ENCODE results near the gene TK2. TPM values are rescaled to one million over a fixed set of nuclear protein-coding genes. Genes with fewer than 3 reads are reported as not detected.

TK2 gene
- total RNA-seq, 1 donor from 2014 or later: 13.1 TPM

DNA sequence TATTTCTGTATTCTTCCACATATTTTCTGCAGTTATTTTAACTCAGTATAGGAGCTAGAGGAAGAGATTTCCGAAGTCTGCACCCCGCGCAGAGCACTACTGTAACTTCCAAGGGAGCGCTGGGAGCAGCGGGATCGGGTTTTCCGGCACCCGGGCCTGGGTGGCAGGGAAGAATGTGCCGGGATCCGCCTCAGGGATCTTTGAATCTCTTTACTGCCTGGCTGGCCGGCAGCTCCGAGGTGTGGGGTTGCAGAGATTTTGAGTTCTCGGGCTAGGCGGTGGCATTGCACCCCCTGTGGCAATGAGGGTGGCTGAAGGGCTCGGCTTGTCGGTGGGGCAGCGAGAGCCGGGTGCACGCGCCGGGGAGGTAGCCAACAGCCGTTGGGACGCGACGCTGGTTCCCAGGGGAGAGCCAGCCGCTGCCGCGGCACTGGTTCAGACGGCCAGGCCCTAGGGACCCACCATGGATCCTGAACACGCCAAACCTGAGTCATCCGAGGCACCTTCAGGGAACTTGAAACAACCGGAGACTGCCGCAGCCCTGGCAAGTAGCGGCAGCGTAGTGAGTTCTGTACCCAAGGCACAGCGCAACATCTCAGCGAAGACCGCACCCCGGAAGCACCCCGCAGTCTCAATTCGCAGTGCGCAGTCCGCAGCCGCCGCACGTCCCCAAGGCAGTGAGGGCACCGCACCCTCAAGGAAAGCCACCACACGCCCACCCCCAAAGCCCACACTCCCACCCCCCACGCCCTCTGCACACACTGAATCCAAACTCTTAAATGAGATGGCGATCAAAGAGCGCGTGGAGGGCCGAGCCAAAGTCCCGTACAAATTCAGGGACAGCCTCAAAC lies 16.4 kb upstream of the TK2 start, which contains the start of gene CMTM1:
TSS of gene CMTM1 (plus strand) at position 389 of the 851 bp plus-strand sequence. CDS start at position 464, 75 bp downstream.
- H3K4me3 Mint-ChIP-seq (ENCODE audit: unreplicated experiment): peak within 1 kb of the TSS; percentile 67
- H3K27ac Mint-ChIP-seq (ENCODE audit: unreplicated experiment): peak within 1 kb of the TSS; percentile 90
- no peaks in the 10 kb centered on the region for H3K27me3 Mint-ChIP-seq (ENCODE audit: unreplicated experiment)
- TF ChIP-seq, protein P1, sequence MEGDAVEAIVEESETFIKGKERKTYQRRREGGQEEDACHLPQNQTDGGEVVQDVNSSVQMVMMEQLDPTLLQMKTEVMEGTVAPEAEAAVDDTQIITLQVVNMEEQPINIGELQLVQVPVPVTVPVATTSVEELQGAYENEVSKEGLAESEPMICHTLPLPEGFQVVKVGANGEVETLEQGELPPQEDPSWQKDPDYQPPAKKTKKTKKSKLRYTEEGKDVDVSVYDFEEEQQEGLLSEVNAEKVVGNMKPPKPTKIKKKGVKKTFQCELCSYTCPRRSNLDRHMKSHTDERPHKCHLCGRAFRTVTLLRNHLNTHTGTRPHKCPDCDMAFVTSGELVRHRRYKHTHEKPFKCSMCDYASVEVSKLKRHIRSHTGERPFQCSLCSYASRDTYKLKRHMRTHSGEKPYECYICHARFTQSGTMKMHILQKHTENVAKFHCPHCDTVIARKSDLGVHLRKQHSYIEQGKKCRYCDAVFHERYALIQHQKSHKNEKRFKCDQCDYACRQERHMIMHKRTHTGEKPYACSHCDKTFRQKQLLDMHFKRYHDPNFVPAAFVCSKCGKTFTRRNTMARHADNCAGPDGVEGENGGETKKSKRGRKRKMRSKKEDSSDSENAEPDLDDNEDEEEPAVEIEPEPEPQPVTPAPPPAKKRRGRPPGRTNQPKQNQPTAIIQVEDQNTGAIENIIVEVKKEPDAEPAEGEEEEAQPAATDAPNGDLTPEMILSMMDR (IDR thresholded peaks at IDR 0.05; ENCODE audit: unreplicated experiment): no peak
- H3K9me3 Mint-ChIP-seq (ENCODE audit: unreplicated experiment): no peaks in the 10 kb centered on the region
- DNase-seq (ENCODE audit: low spot score): no peak
- H3K4me1 Mint-ChIP-seq (ENCODE audit: unreplicated experiment): peaks cover 17% of the 10 kb centered on the region
- peaks cover 14% of the 10 kb centered on the region for H3K36me3 Mint-ChIP-seq (ENCODE audit: low read depth, unreplicated experiment)

DNA sequence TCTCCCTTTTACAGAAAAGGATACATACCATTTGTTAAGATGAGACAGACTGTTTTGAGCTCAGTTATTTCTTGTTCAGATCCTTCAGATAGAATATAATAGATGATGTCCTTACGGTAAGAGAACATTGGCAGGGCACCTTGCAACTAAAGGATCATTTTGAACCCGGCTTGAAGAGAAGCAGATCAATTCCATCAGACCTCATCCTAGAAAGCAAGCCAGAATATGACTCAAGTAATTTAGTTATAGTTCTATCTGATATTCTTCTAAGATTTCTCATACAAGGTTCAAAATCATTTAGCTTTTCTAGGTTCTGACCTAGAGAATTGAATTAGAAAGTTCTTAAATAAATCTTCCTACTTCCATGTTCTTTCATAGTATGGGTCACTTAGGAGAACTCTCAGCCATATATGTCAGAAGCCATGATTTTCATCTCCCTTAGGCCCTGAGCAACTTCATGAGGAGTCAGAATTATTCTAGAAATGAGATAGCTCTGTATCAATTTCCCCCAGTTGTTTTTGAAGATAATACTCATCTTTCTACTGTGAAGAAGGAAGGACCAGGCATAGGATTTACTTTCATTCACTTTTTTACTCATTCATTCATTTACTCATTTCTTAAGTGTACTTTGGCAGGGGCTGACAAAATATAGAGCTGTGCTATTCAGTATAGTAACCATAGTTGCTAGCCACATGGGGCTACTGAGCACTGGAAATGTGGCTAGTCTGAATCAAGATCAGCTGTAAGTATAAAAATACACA lies 13.8 kb upstream of the TK2 start:
- H3K9me3 Mint-ChIP-seq (ENCODE audit: unreplicated experiment): no peaks in the 10 kb centered on the region
- H3K27ac Mint-ChIP-seq (ENCODE audit: unreplicated experiment): no peak overlapping the region
- no peaks in the 10 kb centered on the region for H3K27me3 Mint-ChIP-seq (ENCODE audit: unreplicated experiment)
- H3K4me3 Mint-ChIP-seq (ENCODE audit: unreplicated experiment): no peak overlapping the region
- no peak for DNase-seq (ENCODE audit: low spot score)
- TF ChIP-seq, protein P1 (IDR thresholded peaks at IDR 0.05; ENCODE audit: unreplicated experiment): no peak
- H3K36me3 Mint-ChIP-seq (ENCODE audit: low read depth, unreplicated experiment): peaks cover 28% of the 10 kb centered on the region
- peaks cover 19% of the 10 kb centered on the region for H3K4me1 Mint-ChIP-seq (ENCODE audit: unreplicated experiment)

GRCh38 chr16:66562986-66563385 lies 13.1 kb upstream of the TK2 start:
- H3K27ac Mint-ChIP-seq (ENCODE audit: unreplicated experiment): no peak overlapping the region
- no peaks in the 10 kb centered on the region for H3K9me3 Mint-ChIP-seq (ENCODE audit: unreplicated experiment)
- TF ChIP-seq, protein P1 (IDR thresholded peaks at IDR 0.05; ENCODE audit: unreplicated experiment): no peak
- H3K27me3 Mint-ChIP-seq (ENCODE audit: unreplicated experiment): no peaks in the 10 kb centered on the region
- peaks cover 28% of the 10 kb centered on the region for H3K36me3 Mint-ChIP-seq (ENCODE audit: low read depth, unreplicated experiment)
- no peak overlapping the region for H3K4me3 Mint-ChIP-seq (ENCODE audit: unreplicated experiment)
- H3K4me1 Mint-ChIP-seq (ENCODE audit: unreplicated experiment): peaks cover 19% of the 10 kb centered on the region
- DNase-seq (ENCODE audit: low spot score): no peak

GRCh38 chr16:66562409-66562808 lies 12.5 kb upstream of the TK2 start:
- H3K4me1 Mint-ChIP-seq (ENCODE audit: unreplicated experiment): peaks cover 19% of the 10 kb centered on the region
- peaks cover 30% of the 10 kb centered on the region for H3K36me3 Mint-ChIP-seq (ENCODE audit: low read depth, unreplicated experiment)
- DNase-seq (ENCODE audit: low spot score): no peak
- no peak overlapping the region for H3K4me3 Mint-ChIP-seq (ENCODE audit: unreplicated experiment)
- no peak overlapping the region for H3K27ac Mint-ChIP-seq (ENCODE audit: unreplicated experiment)
- H3K27me3 Mint-ChIP-seq (ENCODE audit: unreplicated experiment): no peaks in the 10 kb centered on the region
- TF ChIP-seq, protein P1 (IDR thresholded peaks at IDR 0.05; ENCODE audit: unreplicated experiment): no peak
- no peaks in the 10 kb centered on the region for H3K9me3 Mint-ChIP-seq (ENCODE audit: unreplicated experiment)

All from endothelial cell (in vitro differentiated cells).